ENCODE results near the gene ARIH1.

ARIH1 gene

DNA sequence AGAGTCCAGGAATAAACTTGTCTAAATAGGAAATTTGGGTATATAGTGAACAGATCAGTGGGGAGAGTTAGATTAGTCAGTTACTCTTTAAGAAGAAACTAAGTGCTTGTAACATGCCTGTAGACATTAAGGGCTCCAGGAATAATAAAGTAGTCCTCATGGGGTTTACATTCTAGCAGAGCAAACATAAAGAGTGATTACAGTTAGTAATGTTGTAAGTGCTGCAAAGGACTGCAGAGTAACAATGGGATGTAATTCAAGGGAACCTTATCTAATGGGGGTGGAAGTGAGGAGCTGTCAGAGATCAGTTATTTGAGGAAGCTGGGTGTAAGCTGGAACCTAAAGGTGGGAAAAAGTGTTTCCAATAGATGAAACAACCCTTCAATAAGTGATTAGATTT, 67.5 kb downstream of the ARIH1 start:
- Histone ChIP-seq H3K9me3 (ENCODE audit: control insufficient read depth in 1 of 2, low read length in 2 of 2) (peaks cover 4 to 5% of the 10 kb centered on the region in 2 donors), H3K4me3 (ENCODE audit: low read depth in 1 of 2, low read length in 2 of 2) (no peak overlapping the region), H3K36me3 (ENCODE audit: control insufficient read depth in 1 of 2, insufficient read depth in 2 of 2, low read length in 2 of 2) (peaks cover 8 to 16% of the 10 kb centered on the region in 2 donors), H3K27me3 (ENCODE audit: low read depth, low read length) (no peaks in the 10 kb centered on the region), H3K4me1 (ENCODE audit: control insufficient read depth in 1 of 2, insufficient read depth in 2 of 2, low read length in 2 of 2) (peaks cover 0 to 8% of the 10 kb centered on the region in 2 donors), H3K27ac (ENCODE audit: low read length) (no peak overlapping the region)

GRCh38 chr15:72545156-72545555, 71.0 kb downstream of the ARIH1 start:
- H3K27ac ChIP-seq (ENCODE audit: low read length) = no peak overlapping the region
- peaks cover 4 to 5% of the 10 kb centered on the region in 2 donors for H3K9me3 ChIP-seq (ENCODE audit: control insufficient read depth in 1 of 2, low read length in 2 of 2)
- no peaks in the 10 kb centered on the region for H3K27me3 ChIP-seq (ENCODE audit: low read depth, low read length)
- peaks cover 8 to 22% of the 10 kb centered on the region in 2 donors for H3K36me3 ChIP-seq (ENCODE audit: control insufficient read depth in 1 of 2, insufficient read depth in 2 of 2, low read length in 2 of 2)
- peaks cover 0 to 5% of the 10 kb centered on the region in 2 donors for H3K4me1 ChIP-seq (ENCODE audit: control insufficient read depth in 1 of 2, insufficient read depth in 2 of 2, low read length in 2 of 2)
- H3K4me3 ChIP-seq (ENCODE audit: low read depth in 1 of 2, low read length in 2 of 2) = no peak overlapping the region

- H3K4me3 ChIP-seq (ENCODE audit: low read depth in 1 of 2, low read length in 2 of 2) = no peak overlapping the region
- no peak overlapping the region for H3K27ac ChIP-seq (ENCODE audit: low read length)
- no peaks in the 10 kb centered on the region for H3K27me3 ChIP-seq (ENCODE audit: low read depth, low read length)
- H3K9me3 ChIP-seq (ENCODE audit: control insufficient read depth in 1 of 2, low read length in 2 of 2) = no peaks in the 10 kb centered on the region
- H3K36me3 ChIP-seq (ENCODE audit: control insufficient read depth in 1 of 2, insufficient read depth in 2 of 2, low read length in 2 of 2) = peaks cover 0 to 7% of the 10 kb centered on the region in 2 donors
- no peaks in the 10 kb centered on the region for H3K4me1 ChIP-seq (ENCODE audit: control insufficient read depth in 1 of 2, insufficient read depth in 2 of 2, low read length in 2 of 2)
These were observed 80.6 kb downstream of the ARIH1 start for GRCh38 chr15:72554471-72555425.

GRCh38 chr15:72559781-72560180, 85.7 kb downstream of the ARIH1 start:
- Histone ChIP-seq H3K4me1 (ENCODE audit: control insufficient read depth in 1 of 2, insufficient read depth in 2 of 2, low read length in 2 of 2) (peaks cover 0 to 5% of the 10 kb centered on the region in 2 donors), H3K27ac (ENCODE audit: low read length) (no peak overlapping the region), H3K27me3 (ENCODE audit: low read depth, low read length) (no peaks in the 10 kb centered on the region), H3K9me3 (ENCODE audit: control insufficient read depth in 1 of 2, low read length in 2 of 2) (no peaks in the 10 kb centered on the region), H3K4me3 (ENCODE audit: low read depth in 1 of 2, low read length in 2 of 2) (no peak overlapping the region), H3K36me3 (ENCODE audit: control insufficient read depth in 1 of 2, insufficient read depth in 2 of 2, low read length in 2 of 2) (peaks cover 19 to 26% of the 10 kb centered on the region in 2 donors)

- Histone ChIP-seq H3K9me3 (ENCODE audit: control insufficient read depth in 1 of 2, low read length in 2 of 2) (no peaks in the 10 kb centered on the region), H3K36me3 (ENCODE audit: control insufficient read depth in 1 of 2, insufficient read depth in 2 of 2, low read length in 2 of 2) (peaks cover 20 to 26% of the 10 kb centered on the region in 2 donors), H3K27ac (ENCODE audit: low read length) (no peak overlapping the region), H3K27me3 (ENCODE audit: low read depth, low read length) (no peaks in the 10 kb centered on the region), H3K4me1 (ENCODE audit: control insufficient read depth in 1 of 2, insufficient read depth in 2 of 2, low read length in 2 of 2) (peaks cover 0 to 5% of the 10 kb centered on the region in 2 donors), H3K4me3 (ENCODE audit: low read depth in 1 of 2, low read length in 2 of 2) (no peak overlapping the region)
These were observed 86.3 kb downstream of the ARIH1 start for GRCh38 chr15:72560458-72560857.

DNA sequence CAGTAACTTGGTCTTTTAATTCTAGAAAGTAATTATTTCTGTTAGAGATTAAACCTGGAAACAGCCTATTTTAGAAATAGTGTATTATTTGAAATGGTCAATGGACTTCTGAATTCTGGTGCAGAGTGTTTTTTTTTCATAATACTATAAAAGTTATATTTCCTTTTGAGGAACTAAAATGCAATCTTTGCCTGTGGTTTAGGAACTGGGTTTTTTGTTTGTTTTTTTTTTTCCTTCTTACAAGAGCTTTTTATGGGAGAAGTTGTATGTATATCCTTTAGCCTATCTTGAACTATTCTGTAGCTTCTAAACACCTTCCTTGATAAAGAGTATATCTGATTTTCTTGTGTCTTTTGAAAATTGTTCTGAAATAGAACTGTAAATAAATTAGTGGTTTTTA, 88.3 kb downstream of the ARIH1 start:
- Histone ChIP-seq H3K36me3 (ENCODE audit: control insufficient read depth in 1 of 2, insufficient read depth in 2 of 2, low read length in 2 of 2) (peaks cover 24 to 26% of the 10 kb centered on the region in 2 donors), H3K27ac (ENCODE audit: low read length) (no peak overlapping the region), H3K9me3 (ENCODE audit: control insufficient read depth in 1 of 2, low read length in 2 of 2) (no peaks in the 10 kb centered on the region), H3K27me3 (ENCODE audit: low read depth, low read length) (no peaks in the 10 kb centered on the region), H3K4me3 (ENCODE audit: low read depth in 1 of 2, low read length in 2 of 2) (no peak overlapping the region), H3K4me1 (ENCODE audit: control insufficient read depth in 1 of 2, insufficient read depth in 2 of 2, low read length in 2 of 2) (peaks cover 0 to 5% of the 10 kb centered on the region in 2 donors)

DNA sequence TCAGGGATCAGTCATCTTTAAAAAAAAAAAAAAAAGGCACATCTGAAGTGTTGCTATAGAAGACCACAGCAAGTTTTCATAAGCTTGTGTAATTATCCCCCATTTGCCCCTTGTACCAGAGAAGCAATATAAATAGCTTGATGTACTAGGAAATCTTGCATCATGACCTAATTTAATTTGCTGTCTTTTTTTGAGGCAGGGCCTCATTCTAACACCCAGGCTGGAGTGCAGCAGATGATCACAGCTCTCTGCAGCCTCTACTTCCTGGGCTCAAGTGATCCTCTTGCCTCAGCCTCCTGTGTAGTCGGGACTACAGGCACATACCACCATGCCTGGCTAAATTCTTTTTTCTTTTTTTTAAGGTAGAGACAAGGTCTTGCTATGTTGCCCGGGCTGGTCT, 88.7 kb downstream of the ARIH1 start:
- Histone ChIP-seq H3K27me3 (ENCODE audit: low read depth, low read length) (no peaks in the 10 kb centered on the region), H3K4me1 (ENCODE audit: control insufficient read depth in 1 of 2, insufficient read depth in 2 of 2, low read length in 2 of 2) (peaks cover 0 to 5% of the 10 kb centered on the region in 2 donors), H3K27ac (ENCODE audit: low read length) (no peak overlapping the region), H3K9me3 (ENCODE audit: control insufficient read depth in 1 of 2, low read length in 2 of 2) (no peaks in the 10 kb centered on the region), H3K4me3 (ENCODE audit: low read depth in 1 of 2, low read length in 2 of 2) (no peak overlapping the region), H3K36me3 (ENCODE audit: control insufficient read depth in 1 of 2, insufficient read depth in 2 of 2, low read length in 2 of 2) (peaks cover 24 to 31% of the 10 kb centered on the region in 2 donors)

- Histone ChIP-seq H3K36me3 (ENCODE audit: control insufficient read depth in 1 of 2, insufficient read depth in 2 of 2, low read length in 2 of 2) (peaks cover 24 to 33% of the 10 kb centered on the region in 2 donors), H3K4me3 (ENCODE audit: low read depth in 1 of 2, low read length in 2 of 2) (no peak overlapping the region), H3K9me3 (ENCODE audit: control insufficient read depth in 1 of 2, low read length in 2 of 2) (no peaks in the 10 kb centered on the region), H3K27me3 (ENCODE audit: low read depth, low read length) (no peaks in the 10 kb centered on the region), H3K4me1 (ENCODE audit: control insufficient read depth in 1 of 2, insufficient read depth in 2 of 2, low read length in 2 of 2) (peaks cover 0 to 5% of the 10 kb centered on the region in 2 donors), H3K27ac (ENCODE audit: low read length) (no peak overlapping the region)
These were observed 90.0 kb downstream of the ARIH1 start for GRCh38 chr15:72564091-72564490.

DNA sequence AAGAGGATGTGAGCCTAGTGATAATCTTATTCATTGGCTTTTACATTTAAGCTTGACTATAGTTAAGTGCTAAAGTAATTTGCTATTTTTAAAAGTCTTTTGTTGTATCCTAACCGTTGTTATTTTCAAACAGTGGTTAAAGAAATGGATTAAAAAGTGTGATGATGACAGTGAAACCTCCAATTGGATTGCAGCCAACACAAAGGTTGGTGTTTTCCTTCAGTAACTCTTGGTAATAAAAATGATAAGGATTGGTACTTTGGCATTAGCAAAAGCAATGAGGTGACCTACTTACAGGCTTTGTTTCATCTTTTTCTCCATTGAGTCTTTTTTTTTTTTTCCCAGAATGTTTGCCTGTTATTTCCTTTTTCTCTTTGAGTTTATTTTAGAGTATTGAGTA, 92.8 kb downstream of the ARIH1 start:
- Histone ChIP-seq H3K27me3 (ENCODE audit: low read depth, low read length) (no peaks in the 10 kb centered on the region), H3K4me3 (ENCODE audit: low read depth in 1 of 2, low read length in 2 of 2) (no peak overlapping the region), H3K9me3 (ENCODE audit: control insufficient read depth in 1 of 2, low read length in 2 of 2) (no peaks in the 10 kb centered on the region), H3K27ac (ENCODE audit: low read length) (no peak overlapping the region), H3K36me3 (ENCODE audit: control insufficient read depth in 1 of 2, insufficient read depth in 2 of 2, low read length in 2 of 2) (peaks cover 35 to 41% of the 10 kb centered on the region in 2 donors), H3K4me1 (ENCODE audit: control insufficient read depth in 1 of 2, insufficient read depth in 2 of 2, low read length in 2 of 2) (peaks cover 0 to 5% of the 10 kb centered on the region in 2 donors)

GRCh38 chr15:72570059-72570458, 95.9 kb downstream of the ARIH1 start:
- peaks cover 33 to 39% of the 10 kb centered on the region in 2 donors for H3K36me3 ChIP-seq (ENCODE audit: control insufficient read depth in 1 of 2, insufficient read depth in 2 of 2, low read length in 2 of 2)
- H3K9me3 ChIP-seq (ENCODE audit: control insufficient read depth in 1 of 2, low read length in 2 of 2) = no peaks in the 10 kb centered on the region
- no peak overlapping the region for H3K4me3 ChIP-seq (ENCODE audit: low read depth in 1 of 2, low read length in 2 of 2)
- no peak overlapping the region for H3K27ac ChIP-seq (ENCODE audit: low read length)
- H3K27me3 ChIP-seq (ENCODE audit: low read depth, low read length) = no peaks in the 10 kb centered on the region
- H3K4me1 ChIP-seq (ENCODE audit: control insufficient read depth in 1 of 2, insufficient read depth in 2 of 2, low read length in 2 of 2) = no peaks in the 10 kb centered on the region

- peaks cover 49 to 66% of the 10 kb centered on the region in 2 donors for H3K36me3 ChIP-seq (ENCODE audit: control insufficient read depth in 1 of 2, insufficient read depth in 2 of 2, low read length in 2 of 2)
- no peak overlapping the region for H3K4me3 ChIP-seq (ENCODE audit: low read depth in 1 of 2, low read length in 2 of 2)
- no peaks in the 10 kb centered on the region for H3K4me1 ChIP-seq (ENCODE audit: control insufficient read depth in 1 of 2, insufficient read depth in 2 of 2, low read length in 2 of 2)
- H3K9me3 ChIP-seq (ENCODE audit: control insufficient read depth in 1 of 2, low read length in 2 of 2) = peaks cover 0 to 3% of the 10 kb centered on the region in 2 donors
- no peaks in the 10 kb centered on the region for H3K27me3 ChIP-seq (ENCODE audit: low read depth, low read length)
- no peak overlapping the region for H3K27ac ChIP-seq (ENCODE audit: low read length)
These were observed 105.7 kb downstream of the ARIH1 start for GRCh38 chr15:72579814-72580213.

Data from muscle layer of duodenum (tissue), 2 donors.